GM12878 (cell line): ENCODE results near the gene MTF1. TPM values are rescaled to one million over a fixed set of nuclear protein-coding genes. Genes with fewer than 3 reads are reported as not detected.

Experiments used
- ATAC-seq: fragments of 200-7000 bp; cut with Tn5 transposase; 3 replicates; pipeline ENCODE4 v1.9.1; 2020; ENCODE audit warnings: mild to moderate bottlenecking, moderate library complexity
- BruUV-seq: library from RNA; stranded (reverse); fragments of 400-500 nt; replicated peaks from 2 replicates; lab custom pipeline; 2021; lab: Mats Ljungman, UMichigan
- CTCF ChIA-PET: fragments of 300-600 bp; sonication (Branson Sonifier 250); formaldehyde crosslinking; extraction: SDS; loops from one replicate; lab custom pipeline; 2021; ENCODE audit warnings: inconsistent platforms; lab: Yijun Ruan, JAX
- POLR2A ChIA-PET: fragments of 350-600 bp; formaldehyde crosslinking; extraction: SDS; loops from one replicate; lab custom pipeline; 2021; ENCODE audit warnings: inconsistent platforms; lab: Charles Lee
- RAD21 ChIA-PET: fragments of 300-600 bp; sonication (Branson Sonifier 250); formaldehyde crosslinking; loops from one replicate; lab custom pipeline; 2023; ENCODE audit warnings: antibody characterized with exemption; ENCODE audit not compliant: unreplicated experiment; lab: Charles Lee
- SMC1A ChIA-PET: fragments of 300-600 bp; sonication (Branson Sonifier 250); formaldehyde crosslinking; loops from one replicate; lab custom pipeline; 2023; ENCODE audit not compliant: unreplicated experiment, uncharacterized antibody; lab: Charles Lee
- DNase-seq: peaks from one replicate; pipeline ENCODE4 v3.0.0-alpha.2; 2011; ENCODE audit warnings: low read depth, low spot score
- FAIRE-seq: peaks from 3 replicates; lab custom pipeline; 2011; peaks lifted over from hg19 to GRCh38; lab: Jason Lieb, UNC
- H2AFZ ChIP-seq: 2 replicates; pipeline ENCODE4 v1.6.0; 2011; ENCODE audit warnings: low read depth, low read length, control low read depth; ENCODE audit not compliant: control insufficient read depth
- H3K27ac ChIP-seq: 2 replicates; pipeline ENCODE4 v1.5.1; 2011; ENCODE audit warnings: control low read depth; ENCODE audit not compliant: control insufficient read depth, insufficient read depth
- H3K27me3 ChIP-seq, 2 experiments: replicated peaks in 1 of 2; 2 replicates each; pipeline versions ENCODE4 v1.6.0 to v1.6.1; 2011; ENCODE audit warnings: low read length in 1 of 2; ENCODE audit not compliant: control insufficient read depth in 2 of 2, insufficient read depth in 2 of 2
- H3K36me3 ChIP-seq, 2 experiments: 2 replicates each; pipeline ENCODE4 v1.5.1; 2011; ENCODE audit warnings: low read length in 1 of 2; ENCODE audit not compliant: control insufficient read depth in 2 of 2, insufficient read depth in 2 of 2
- H3K4me1 ChIP-seq: 2 replicates; pipeline ENCODE4 v1.6.1; 2011; ENCODE audit warnings: mild to moderate bottlenecking, low read length, moderate library complexity, mixed read lengths; ENCODE audit not compliant: control insufficient read depth, insufficient read depth
- H3K4me2 ChIP-seq: 2 replicates; pipeline ENCODE4 v1.6.0; 2011; ENCODE audit warnings: control low read depth; ENCODE audit not compliant: control insufficient read depth, insufficient read depth
- H3K4me3 ChIP-seq: fragments of 200-600 bp; sonication (generic); 2 replicates; pipeline ENCODE4 v1.5.1; 2016
- H3K79me2 ChIP-seq: 2 replicates; pipeline ENCODE4 v1.6.0; 2011; ENCODE audit warnings: low read length; ENCODE audit not compliant: control insufficient read depth, insufficient read depth
- H3K9ac ChIP-seq: 2 replicates; pipeline ENCODE4 v1.8.0; 2011; ENCODE audit warnings: low read length, control low read depth, mixed read lengths; ENCODE audit not compliant: control insufficient read depth, insufficient read depth
- H3K9me3 ChIP-seq: replicated peaks from 3 replicates; pipeline ENCODE4 v1.5.1; 2011; ENCODE audit warnings: mild to moderate bottlenecking, low read length; ENCODE audit not compliant: control insufficient read depth, insufficient read depth
- H4K20me1 ChIP-seq: 2 replicates; pipeline ENCODE4 v1.6.0; 2011; ENCODE audit not compliant: control insufficient read depth, insufficient read depth
- RAD21 ChIP-seq: IDR thresholded peaks from 2 replicates; pipeline ENCODE4 v1.6.1; 2011; ENCODE audit warnings: mild to moderate bottlenecking, low read depth, low read length, moderate library complexity; ENCODE audit not compliant: insufficient read depth
- SMC3 ChIP-seq: IDR thresholded peaks from 2 replicates; pipeline ENCODE4 v1.6.1; 2011; ENCODE audit warnings: low read length, improper control_type of control experiment, borderline replicate concordance
- SRF ChIP-seq, 2 experiments: IDR thresholded peaks; 2 replicates each; pipeline ENCODE4 v1.6.1; 2011; ENCODE audit warnings: low read depth in 2 of 2, low read length in 2 of 2, mild to moderate bottlenecking in 1 of 2, moderate library complexity in 1 of 2
- WGBS: methylation state at CpG from one replicate; pipeline ENCODE4 v1.1.6; 2016; ENCODE audit warnings: low lambda C conversion rate; ENCODE audit not compliant: insufficient replicate concordance, insufficient coverage; ENCODE audit errors: missing lambda C conversion rate; 5-methylcytosine and 5-hydroxymethylcytosine counted together
- in situ Hi-C: fragments of 300-500 bp; cut with MboI; formaldehyde crosslinking; loops from 9 replicates; pipeline ENCODE4 v1.14.3; 2018; ENCODE audit warnings: mixed read lengths
- intact Hi-C: fragments of 100-400 bp; cut with micrococcal nuclease; formaldehyde crosslinking; loops from one replicate; pipeline ENCODE4 v1.14.2; 2022; ENCODE audit not compliant: unreplicated experiment
- polyA plus RNA-seq, 11 experiments: library from polyadenylated mRNA; depleted of rRNA in 4 of 11; unstranded in 6 of 11; stranded (reverse) in 5 of 11; fragments of >200 nt; fragmentation: Nextera tagmentation in 4 of 11; fragmentation: Illumina TruSeq in 1 of 11; extraction: Ambion mirVana in 4 of 11; extraction: Trizol in 1 of 11; gene quantifications; 1 replicate in 1 of 11; 2 replicates in 10 of 11; pipeline versions ENCODE4 v1.2.1 to v1.2.3, GENCODE V29; 2011 to 2016; ENCODE audit warnings: inconsistent platforms in 2 of 11, missing spikeins in 2 of 11, low read depth in 1 of 11
- total RNA-seq, 4 experiments: library from RNA; depleted of rRNA in 3 of 4; stranded (reverse); fragments of >200 nt in 3 of 4; fragmentation: Illumina TruSeq in 1 of 4; extraction: Trizol in 1 of 4; gene quantifications; 2 replicates each; pipeline versions ENCODE4 v1.2.1 to v1.2.3, GENCODE V29; 2013 to 2021
- TF ChIP-seq, protein P1 (sequence below), 3 experiments: IDR thresholded peaks in 2 of 3; conservative IDR thresholded peaks in 1 of 3; 2 replicates each; pipeline ENCODE4 v1.5.1; 2011; ENCODE audit warnings: low read depth in 3 of 3, low read length in 3 of 3, mild to moderate bottlenecking in 3 of 3, control low read depth in 2 of 3, moderate library complexity in 2 of 3, inconsistent platforms in 1 of 3, mixed read lengths in 1 of 3; ENCODE audit not compliant: control insufficient read depth in 2 of 3, insufficient read depth in 1 of 3; ENCODE audit errors: extremely low read depth in 1 of 3

MTF1 gene
- total and polyA plus RNA-seq, 10 of the 15 experiments (the other 5 are each of a cell fraction or from before 2014, with no cell fraction given): 2.2 to 20.4 (median 6.7) TPM

DNA sequence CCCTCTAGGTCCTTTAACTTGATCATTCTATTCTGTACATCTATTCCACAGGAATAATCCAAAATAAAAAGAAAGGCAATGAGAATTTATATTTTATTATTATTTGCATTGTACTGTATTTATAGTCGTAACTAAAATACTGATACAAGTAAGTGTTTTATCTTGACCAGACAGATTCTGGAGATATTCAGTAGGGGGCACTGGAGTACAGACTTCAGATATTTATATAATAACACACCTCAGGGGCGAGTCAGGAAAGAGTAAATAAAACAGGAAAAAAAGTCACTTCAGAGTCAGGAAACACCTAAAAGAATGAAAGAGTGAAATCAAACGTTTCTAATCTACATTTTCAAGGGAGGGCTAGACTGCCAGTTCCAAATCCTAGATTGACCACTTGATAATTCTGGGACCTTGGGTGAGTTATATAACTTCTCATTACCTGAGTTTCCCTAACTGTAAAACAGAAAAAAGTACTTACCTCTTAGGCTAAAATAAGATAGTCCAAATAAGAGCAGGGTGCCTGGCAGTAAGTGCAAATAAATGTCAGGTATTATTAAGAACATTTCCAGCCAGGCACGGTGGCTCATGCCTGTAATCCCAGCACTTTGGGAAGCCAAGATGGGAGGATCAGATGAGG is 31.1 kb upstream of the MTF1 start:
- DNase-seq: peak; percentile 16
- Histone ChIP-seq H4K20me1 (no peaks in the 10 kb centered on the region), H3K79me2 (peaks cover 5% of the 10 kb centered on the region), H3K27me3 (no peaks in the 10 kb centered on the region), H3K4me1 (no peaks in the 10 kb centered on the region), H3K9ac (no peak overlapping the region), H3K36me3 (peaks cover 11 to 32% of the 10 kb centered on the region in 2 experiments), H3K4me2 (no peak overlapping the region), H3K9me3 (no peaks in the 10 kb centered on the region; the same call in 2 of the 3 replicates), H3K27ac (no peak overlapping the region), H2AFZ (no peak overlapping the region; the same call in 1 of the 2 replicates), H3K4me3 (no peak overlapping the region)
- no peak for FAIRE-seq
- peak; percentile 83 for TF ChIP-seq RAD21
- TF ChIP-seq, protein P1, sequence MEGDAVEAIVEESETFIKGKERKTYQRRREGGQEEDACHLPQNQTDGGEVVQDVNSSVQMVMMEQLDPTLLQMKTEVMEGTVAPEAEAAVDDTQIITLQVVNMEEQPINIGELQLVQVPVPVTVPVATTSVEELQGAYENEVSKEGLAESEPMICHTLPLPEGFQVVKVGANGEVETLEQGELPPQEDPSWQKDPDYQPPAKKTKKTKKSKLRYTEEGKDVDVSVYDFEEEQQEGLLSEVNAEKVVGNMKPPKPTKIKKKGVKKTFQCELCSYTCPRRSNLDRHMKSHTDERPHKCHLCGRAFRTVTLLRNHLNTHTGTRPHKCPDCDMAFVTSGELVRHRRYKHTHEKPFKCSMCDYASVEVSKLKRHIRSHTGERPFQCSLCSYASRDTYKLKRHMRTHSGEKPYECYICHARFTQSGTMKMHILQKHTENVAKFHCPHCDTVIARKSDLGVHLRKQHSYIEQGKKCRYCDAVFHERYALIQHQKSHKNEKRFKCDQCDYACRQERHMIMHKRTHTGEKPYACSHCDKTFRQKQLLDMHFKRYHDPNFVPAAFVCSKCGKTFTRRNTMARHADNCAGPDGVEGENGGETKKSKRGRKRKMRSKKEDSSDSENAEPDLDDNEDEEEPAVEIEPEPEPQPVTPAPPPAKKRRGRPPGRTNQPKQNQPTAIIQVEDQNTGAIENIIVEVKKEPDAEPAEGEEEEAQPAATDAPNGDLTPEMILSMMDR (IDR thresholded peaks at IDR 0.05 in 2 of 3, conservative IDR thresholded peaks at IDR 0.05 in 1 of 3; ENCODE audit: control insufficient read depth in 2 of 3, extremely low read depth in 1 of 3, insufficient read depth in 1 of 3, low read depth in 3 of 3, low read length in 3 of 3): peak; percentile 43 to 65 (median 45); a peak in 5 of 6 replicates
- TF ChIP-seq SMC3: peak; percentile 79; the same call in 1 of the 2 replicates
- no peak for TF ChIP-seq SRF (IDR thresholded peaks at IDR 0.05; ENCODE audit: low read depth in 2 of 2, low read length in 2 of 2)
- CTCF ChIA-PET: interaction anchor here (0.7 to 3.1 kb wide), 17 partner anchors 10 to 188 kb away, joined by 3 to 17 read pairs (median 5); partner anchors contain the start of gene INPP5B
- in situ Hi-C loops: loop anchor here (5.0 to 25.0 kb wide), 2 partner anchors 77 to 947 kb away; no protein-coding TSS in a partner anchor
- POLR2A ChIA-PET: no interaction called here
- intact Hi-C loops: loop anchor here (1.0 to 2.0 kb wide), 4 partner anchors 46 to 129 kb away; partner anchors contain the start of gene SF3A3
- ATAC-seq: peak; percentile 86
- BruUV-seq: no TSS peak
- SMC1A ChIA-PET: interaction anchor here (0.7 to 2.7 kb wide), 7 partner anchors 45 to 100 kb away, joined by 3 to 11 read pairs (median 5); no protein-coding TSS in a partner anchor
- WGBS: 28% methylated on average over 4 of the region's 4 CpGs
- RAD21 ChIA-PET: interaction anchor here (1.6 kb wide), 1 partner anchor 30 kb away, joined by 3 read pairs; no protein-coding TSS in a partner anchor
